IMR-90 (cell line): ENCODE results near the gene BMP5.

ENCODE experiments used
- BHLHE40 ChIP-seq: fragments of 150-350 bp; IDR thresholded peaks from 2 replicates; pipeline ENCODE4 v1.6.1; 2016; ENCODE audit warnings: mild to moderate bottlenecking, low read depth, low read length
- CEBPB ChIP-seq: IDR thresholded peaks from 2 replicates; pipeline ENCODE4 v1.6.1; 2012; ENCODE audit warnings: low read depth, low read length, improper control_type of control experiment
- CTCF ChIP-seq: conservative IDR thresholded peaks from 2 replicates; pipeline ENCODE4 v1.5.1; 2012; ENCODE audit warnings: mild to moderate bottlenecking, low read depth, low read length, improper control_type of control experiment
- FOS ChIP-seq: fragments of 150-350 bp; IDR thresholded peaks from 2 replicates; pipeline ENCODE4 v1.6.1; 2016; ENCODE audit warnings: low read depth, low read length
- MAZ ChIP-seq: IDR thresholded peaks from 2 replicates; pipeline ENCODE4 v1.6.1; 2012; ENCODE audit warnings: low read depth, mild to moderate bottlenecking, low read length, improper control_type of control experiment, moderate library complexity, borderline replicate concordance
- MXI1 ChIP-seq: IDR thresholded peaks from 2 replicates; pipeline ENCODE4 v1.6.1; 2012; ENCODE audit warnings: low read depth, mild to moderate bottlenecking, low read length, moderate library complexity, borderline replicate concordance
- NFE2L2 ChIP-seq: fragments of 150-350 bp; IDR thresholded peaks from 2 replicates; pipeline ENCODE4 v1.6.1; 2016; ENCODE audit warnings: low read depth, mild to moderate bottlenecking, low read length
- POLR2A ChIP-seq: IDR thresholded peaks from 2 replicates; pipeline ENCODE4 v1.6.1; 2012; ENCODE audit warnings: mild to moderate bottlenecking, low read depth, low read length
- RAD21 ChIP-seq: IDR thresholded peaks from 2 replicates; pipeline ENCODE4 v1.6.1; 2012; ENCODE audit warnings: low read length, improper control_type of control experiment
- RCOR1 ChIP-seq: IDR thresholded peaks from 2 replicates; pipeline ENCODE4 v1.6.1; 2012; ENCODE audit warnings: mild to moderate bottlenecking, low read length, improper control_type of control experiment; ENCODE audit not compliant: insufficient replicate concordance
- RFX5 ChIP-seq: IDR thresholded peaks from 2 replicates; pipeline ENCODE4 v1.8.0; 2012; ENCODE audit warnings: low read depth, mild to moderate bottlenecking, low read length, moderate library complexity
- SMC3 ChIP-seq: fragments of 150-350 bp; IDR thresholded peaks from 2 replicates; pipeline ENCODE4 v1.6.1; 2016; ENCODE audit warnings: low read depth, mild to moderate bottlenecking, antibody characterized with exemption, low read length, moderate library complexity
- USF2 ChIP-seq: fragments of 150-350 bp; IDR thresholded peaks from 2 replicates; pipeline ENCODE4 v1.6.1; 2017; ENCODE audit warnings: mild to moderate bottlenecking, antibody characterized with exemption, low read length, low read depth

DNA sequence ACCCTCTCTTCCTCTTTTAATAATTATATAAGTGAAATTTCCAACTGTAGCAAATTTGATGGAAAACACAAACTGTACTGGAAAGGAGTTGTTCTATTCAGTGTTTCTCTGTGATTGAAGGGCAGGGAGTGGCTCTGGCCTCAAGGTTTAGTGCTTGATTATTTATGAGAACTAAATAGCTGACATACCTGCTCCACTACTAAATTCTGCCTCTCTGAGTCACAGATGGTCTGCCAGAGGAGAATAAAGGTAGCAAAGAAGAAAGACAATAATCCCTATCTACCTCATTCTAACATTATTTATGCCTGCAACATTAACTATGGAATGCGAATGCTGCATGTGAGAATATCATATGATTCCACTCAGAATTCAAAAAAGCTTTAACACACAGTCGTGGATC, 9.3 kb downstream of the BMP5 start:
- TF ChIP-seq CTCF: no peak
- no peak for TF ChIP-seq NFE2L2
- no peak for TF ChIP-seq SMC3
- no peak for TF ChIP-seq FOS
- no peak for TF ChIP-seq CEBPB
- TF ChIP-seq MXI1: no peak
- no peak for TF ChIP-seq RCOR1
- TF ChIP-seq POLR2A: no peak
- TF ChIP-seq MAZ: no peak
- no peak for TF ChIP-seq USF2
- no peak for TF ChIP-seq RAD21
- no peak for TF ChIP-seq BHLHE40
- no peak for TF ChIP-seq RFX5
